NCI-H2107 treated with DMSO at 0.1 percent for 48 hours (cell line): ENCODE results near the gene ANKUB1.
A peak's percentile ranks its signal among the peaks of the same experiment; 100 is the strongest.

Experiments
- DNase-seq: peaks from one replicate; lab custom pipeline; 2025; ENCODE audit not compliant: unreplicated experiment; lab: John Stamatoyannopoulos, UW

ANKUB1 gene

GRCh38 chr3:149765762-149766334 lies 26.5 kb downstream of the ANKUB1 start:
- no peak for DNase-seq

- DNase-seq = no peak
Measured at GRCh38 chr3:149764302-149764701, 28.1 kb downstream of the ANKUB1 start.

- no peak for DNase-seq
Measured at GRCh38 chr3:149763565-149764195, 28.7 kb downstream of the ANKUB1 start.

GRCh38 chr3:149753717-149754116 lies 38.6 kb downstream of the ANKUB1 start:
- no peak for DNase-seq

- DNase-seq = no peak
Measured at GRCh38 chr3:149752788-149753136, 39.6 kb downstream of the ANKUB1 start.

- DNase-seq = peak; percentile 74
Measured at GRCh38 chr3:149752051-149752787, 40.1 kb downstream of the ANKUB1 start, which contains the start of gene COMMD2. Gene COMMD2 (minus strand): TSS chr3:149752489. CDS start chr3:149752444, 45 bp downstream.

GRCh38 chr3:149751551-149751950 lies 40.8 kb downstream of the ANKUB1 start:
- no peak for DNase-seq

- no peak for DNase-seq
Measured at GRCh38 chr3:149744606-149745005, 47.7 kb downstream of the ANKUB1 start.

GRCh38 chr3:149744151-149744550 lies 48.2 kb downstream of the ANKUB1 start:
- no peak for DNase-seq

- DNase-seq = no peak
Measured at GRCh38 chr3:149739396-149739795, 53.0 kb downstream of the ANKUB1 start.

- no peak for DNase-seq
Measured at GRCh38 chr3:149738876-149739275, 53.5 kb downstream of the ANKUB1 start.

GRCh38 chr3:149736953-149737205 lies 55.5 kb downstream of the ANKUB1 start:
- DNase-seq = no peak

GRCh38 chr3:149736175-149736952 lies 56.0 kb downstream of the ANKUB1 start:
- DNase-seq = no peak

GRCh38 chr3:149732234-149732633 lies 60.1 kb downstream of the ANKUB1 start:
- no peak for DNase-seq

GRCh38 chr3:149727656-149728055 lies 64.7 kb downstream of the ANKUB1 start:
- DNase-seq = no peak

GRCh38 chr3:149726716-149727407 lies 65.5 kb downstream of the ANKUB1 start:
- no peak for DNase-seq

- DNase-seq = no peak
Measured at GRCh38 chr3:149723781-149724180, 68.6 kb downstream of the ANKUB1 start.

GRCh38 chr3:149720918-149721317 lies 71.4 kb downstream of the ANKUB1 start:
- DNase-seq = no peak

- DNase-seq = peak; percentile 62
Measured at GRCh38 chr3:149717391-149718056, 74.8 kb downstream of the ANKUB1 start.

- no peak for DNase-seq
Measured at GRCh38 chr3:149716984-149717383, 75.4 kb downstream of the ANKUB1 start.

- DNase-seq = no peak
Measured at GRCh38 chr3:149715247-149715646, 77.1 kb downstream of the ANKUB1 start.
